Measurements from ENCODE around the gene F2R. TPM values are rescaled to one million over a fixed set of nuclear protein-coding genes. Genes with fewer than 3 reads are reported as not detected.

F2R gene
- total and polyA plus RNA-seq, 2 donors from 2014 or later = 14.6 to 15.3 TPM

DNA sequence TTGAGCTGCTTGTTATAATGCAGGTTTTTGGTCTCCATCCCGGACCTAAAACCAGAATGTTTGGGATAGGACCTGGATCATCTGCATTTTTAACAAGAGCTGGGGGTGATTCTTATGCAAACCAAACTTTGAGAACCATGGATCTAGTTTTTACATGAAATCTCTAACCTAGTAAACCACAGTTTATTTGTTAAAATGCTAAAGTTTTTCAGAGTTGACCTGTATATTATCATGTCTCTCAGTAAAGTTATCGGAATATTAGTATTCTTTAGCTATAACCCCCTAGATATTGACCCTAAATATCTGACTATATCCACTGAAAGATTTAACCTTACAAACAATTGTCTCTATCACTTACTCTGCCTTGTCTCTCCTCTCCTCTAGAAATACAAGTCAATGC, 28.7 kb downstream of the F2R start:
- TF ChIP-seq, protein P1, sequence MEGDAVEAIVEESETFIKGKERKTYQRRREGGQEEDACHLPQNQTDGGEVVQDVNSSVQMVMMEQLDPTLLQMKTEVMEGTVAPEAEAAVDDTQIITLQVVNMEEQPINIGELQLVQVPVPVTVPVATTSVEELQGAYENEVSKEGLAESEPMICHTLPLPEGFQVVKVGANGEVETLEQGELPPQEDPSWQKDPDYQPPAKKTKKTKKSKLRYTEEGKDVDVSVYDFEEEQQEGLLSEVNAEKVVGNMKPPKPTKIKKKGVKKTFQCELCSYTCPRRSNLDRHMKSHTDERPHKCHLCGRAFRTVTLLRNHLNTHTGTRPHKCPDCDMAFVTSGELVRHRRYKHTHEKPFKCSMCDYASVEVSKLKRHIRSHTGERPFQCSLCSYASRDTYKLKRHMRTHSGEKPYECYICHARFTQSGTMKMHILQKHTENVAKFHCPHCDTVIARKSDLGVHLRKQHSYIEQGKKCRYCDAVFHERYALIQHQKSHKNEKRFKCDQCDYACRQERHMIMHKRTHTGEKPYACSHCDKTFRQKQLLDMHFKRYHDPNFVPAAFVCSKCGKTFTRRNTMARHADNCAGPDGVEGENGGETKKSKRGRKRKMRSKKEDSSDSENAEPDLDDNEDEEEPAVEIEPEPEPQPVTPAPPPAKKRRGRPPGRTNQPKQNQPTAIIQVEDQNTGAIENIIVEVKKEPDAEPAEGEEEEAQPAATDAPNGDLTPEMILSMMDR (IDR thresholded peaks at IDR 0.05; ENCODE audit: borderline replicate concordance, extremely low read depth, insufficient read depth) = no peak
- no peaks in the 10 kb centered on the region for H3K9me3 ChIP-seq (ENCODE audit: control insufficient read depth in 2 of 3, insufficient read depth in 1 of 3, low read length in 3 of 3)
- no peak overlapping the region for H3K9ac ChIP-seq (ENCODE audit: low read length in 3 of 3)
- DNase-seq = no peak
- intact Hi-C loops (cut with DNase I) = no loop called here
- no peak for FAIRE-seq
- no peaks in the 10 kb centered on the region for H3K4me1 ChIP-seq (ENCODE audit: control insufficient read depth in 2 of 3, insufficient read depth in 2 of 3, low read depth in 1 of 3, low read length in 3 of 3)
- H3K4me3 ChIP-seq (ENCODE audit: low read length in 3 of 3) = no peak overlapping the region
- H3K36me3 ChIP-seq (ENCODE audit: control insufficient read depth in 2 of 3, insufficient read depth in 3 of 3, low read length in 3 of 3) = no peaks in the 10 kb centered on the region
- H3K27ac ChIP-seq (ENCODE audit: low read depth in 2 of 2, low read length in 2 of 2) = no peak overlapping the region
- H3K27me3 ChIP-seq (ENCODE audit: control insufficient read depth, insufficient read depth, low read length) = no peaks in the 10 kb centered on the region

DNA sequence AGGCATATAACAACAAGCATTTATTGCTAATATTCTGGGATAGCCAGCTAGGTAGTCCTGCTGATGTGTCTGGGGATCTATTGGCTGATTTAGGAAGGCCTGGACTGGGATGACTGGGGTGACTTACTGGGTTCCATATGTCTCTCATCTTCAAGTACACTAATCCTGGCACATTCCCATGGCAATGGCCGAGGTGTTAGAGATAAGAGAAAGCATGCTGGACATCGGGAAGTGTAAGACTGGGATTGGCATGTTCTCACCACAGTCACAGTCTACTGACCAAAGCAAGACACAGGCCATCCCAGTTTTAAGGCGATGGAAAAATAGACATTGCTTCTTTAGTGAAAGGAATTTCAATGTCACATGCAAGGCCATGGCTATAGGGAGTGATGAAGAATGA, 29.7 kb downstream of the F2R start:
- no peaks in the 10 kb centered on the region for H3K9me3 ChIP-seq (ENCODE audit: control insufficient read depth in 2 of 3, insufficient read depth in 1 of 3, low read length in 3 of 3)
- intact Hi-C loops (cut with DNase I) = no loop called here
- FAIRE-seq = no peak
- no peak overlapping the region for H3K27ac ChIP-seq (ENCODE audit: low read depth in 2 of 2, low read length in 2 of 2)
- no peaks in the 10 kb centered on the region for H3K36me3 ChIP-seq (ENCODE audit: control insufficient read depth in 2 of 3, insufficient read depth in 3 of 3, low read length in 3 of 3)
- no peak overlapping the region for H3K9ac ChIP-seq (ENCODE audit: low read length in 3 of 3)
- H3K4me1 ChIP-seq (ENCODE audit: control insufficient read depth in 2 of 3, insufficient read depth in 2 of 3, low read depth in 1 of 3, low read length in 3 of 3) = no peaks in the 10 kb centered on the region
- H3K4me3 ChIP-seq (ENCODE audit: low read length in 3 of 3) = no peak overlapping the region
- DNase-seq = no peak
- TF ChIP-seq, protein P1 (IDR thresholded peaks at IDR 0.05; ENCODE audit: borderline replicate concordance, extremely low read depth, insufficient read depth) = no peak
- H3K27me3 ChIP-seq (ENCODE audit: control insufficient read depth, insufficient read depth, low read length) = no peaks in the 10 kb centered on the region

DNA sequence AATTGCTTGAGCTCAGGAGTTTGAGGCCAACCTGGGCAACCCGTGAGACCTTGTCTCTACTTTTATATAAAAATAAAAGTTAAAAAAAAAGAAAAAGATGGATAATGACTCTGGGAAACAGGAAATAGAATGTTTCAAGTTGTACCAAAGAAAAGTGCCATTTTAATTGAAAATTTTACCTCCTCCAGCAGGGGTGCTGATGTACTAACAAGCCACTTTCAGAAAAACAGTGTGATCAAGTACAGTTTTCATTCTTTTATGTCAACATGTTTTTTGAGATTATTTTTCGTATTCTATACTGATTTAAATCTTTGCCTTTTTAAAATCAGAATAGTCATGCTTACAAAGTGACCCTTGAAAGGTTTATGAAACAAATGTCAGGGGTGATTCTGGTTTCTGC, 30.8 kb downstream of the F2R start:
- DNase-seq (no peak), FAIRE-seq (no peak)
- Histone ChIP-seq H3K27ac (ENCODE audit: low read depth in 2 of 2, low read length in 2 of 2) (no peak overlapping the region), H3K27me3 (ENCODE audit: control insufficient read depth, insufficient read depth, low read length) (no peaks in the 10 kb centered on the region), H3K9ac (ENCODE audit: low read length in 3 of 3) (no peak overlapping the region), H3K9me3 (ENCODE audit: control insufficient read depth in 2 of 3, insufficient read depth in 1 of 3, low read length in 3 of 3) (no peaks in the 10 kb centered on the region), H3K4me1 (ENCODE audit: control insufficient read depth in 2 of 3, insufficient read depth in 2 of 3, low read depth in 1 of 3, low read length in 3 of 3) (no peaks in the 10 kb centered on the region), H3K4me3 (ENCODE audit: low read length in 3 of 3) (no peak overlapping the region), H3K36me3 (ENCODE audit: control insufficient read depth in 2 of 3, insufficient read depth in 3 of 3, low read length in 3 of 3) (no peaks in the 10 kb centered on the region)
- TF ChIP-seq, protein P1 (IDR thresholded peaks at IDR 0.05; ENCODE audit: borderline replicate concordance, extremely low read depth, insufficient read depth) = no peak
- intact Hi-C loops (cut with DNase I) = no loop called here

DNA sequence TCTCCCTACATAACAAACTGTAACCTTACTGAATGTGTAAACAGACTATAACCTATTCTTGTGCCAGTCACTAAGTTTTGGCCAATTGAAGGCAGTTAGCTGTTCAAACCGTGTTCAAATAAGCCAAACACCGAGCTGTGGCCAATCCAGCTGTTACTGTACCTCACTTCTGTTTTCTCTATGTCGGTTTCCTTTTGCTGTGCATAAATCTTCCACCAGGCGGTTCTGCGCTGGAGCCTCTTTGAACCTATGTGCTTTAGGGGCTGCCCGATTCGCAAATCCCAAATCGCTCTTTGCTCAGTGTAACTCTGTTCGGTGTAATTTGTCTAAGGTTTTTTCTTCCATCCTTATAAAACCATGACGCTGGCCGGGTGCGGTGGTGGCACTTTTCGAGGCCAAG, 31.8 kb downstream of the F2R start:
- Histone ChIP-seq H3K9me3 (ENCODE audit: control insufficient read depth in 2 of 3, insufficient read depth in 1 of 3, low read length in 3 of 3) (no peaks in the 10 kb centered on the region), H3K27me3 (ENCODE audit: control insufficient read depth, insufficient read depth, low read length) (no peaks in the 10 kb centered on the region), H3K4me1 (ENCODE audit: control insufficient read depth in 2 of 3, insufficient read depth in 2 of 3, low read depth in 1 of 3, low read length in 3 of 3) (no peaks in the 10 kb centered on the region), H3K27ac (ENCODE audit: low read depth in 2 of 2, low read length in 2 of 2) (no peak overlapping the region), H3K9ac (ENCODE audit: low read length in 3 of 3) (no peak overlapping the region), H3K4me3 (ENCODE audit: low read length in 3 of 3) (no peak overlapping the region), H3K36me3 (ENCODE audit: control insufficient read depth in 2 of 3, insufficient read depth in 3 of 3, low read length in 3 of 3) (no peaks in the 10 kb centered on the region)
- TF ChIP-seq, protein P1 (IDR thresholded peaks at IDR 0.05; ENCODE audit: borderline replicate concordance, extremely low read depth, insufficient read depth) = no peak
- FAIRE-seq = no peak
- intact Hi-C loops (cut with DNase I) = no loop called here
- DNase-seq = no peak

Data from kidney (tissue), 14 donors.